Psoas muscle (tissue), 8 donors: ENCODE data around the gene TECPR1. TPM values are rescaled to one million over a fixed set of nuclear protein-coding genes. Genes with fewer than 3 reads are reported as not detected.

Experiments used
- ATAC-seq, 4 donors: fragments of 200-7000 bp; cut with Tn5 transposase; one replicate each; pipeline ENCODE4 v1.9.1; 2020; ENCODE audit warnings: moderate library complexity in 3 of 4, mild to moderate bottlenecking in 2 of 4
- DNase-seq, 2 donors: peaks; one replicate each; pipeline ENCODE4 v3.0.0-alpha.2; 2020
- H3K27ac ChIP-seq: fragments of 200-600 bp; one replicate; pipeline ENCODE4 v1.8.0; 2022
- H3K27me3 ChIP-seq, 3 donors: fragments of 200-600 bp in 1 of 3; one replicate each; pipeline versions ENCODE4 v1.6.1 to v1.8.0; 2013 to 2022; ENCODE audit warnings: low read length in 2 of 3, mild to moderate bottlenecking in 2 of 3, moderate library complexity in 1 of 3; ENCODE audit not compliant: insufficient read depth in 3 of 3
- H3K36me3 ChIP-seq, 2 donors: fragments of 200-600 bp in 1 of 2; one replicate each; pipeline versions ENCODE4 v1.6.1 to v1.8.0; 2013 to 2022; ENCODE audit warnings: low read depth in 1 of 2, mild to moderate bottlenecking in 1 of 2, moderate library complexity in 1 of 2; ENCODE audit not compliant: insufficient read depth in 1 of 2
- H3K4me1 ChIP-seq: fragments of 200-600 bp; one replicate; pipeline ENCODE4 v1.8.0; 2022
- H3K4me3 ChIP-seq: fragments of 200-600 bp; one replicate; pipeline ENCODE4 v1.8.0; 2022; ENCODE audit warnings: mild to moderate bottlenecking
- H3K9me3 ChIP-seq: fragments of 200-600 bp; one replicate; pipeline ENCODE4 v1.8.0; 2022
- WGBS, 3 donors: extraction: QIAGEN DNeasy Blood & Tissue Kit; methylation state at CpG; one replicate each; pipeline versions ENCODE4 v1.1.6 to v1.1.7; 2013; 5-methylcytosine and 5-hydroxymethylcytosine counted together
- intact Hi-C, 2 donors: fragments of 100-400 bp; cut with DNase I; formaldehyde crosslinking; loops; one replicate each; pipeline versions ENCODE4 v1.11.0 to v1.14.2; 2022
- polyA plus RNA-seq, 3 donors: library from polyadenylated mRNA; stranded (reverse); fragments of 200-250 nt; gene quantifications; one replicate each; pipeline ENCODE4 v1.2.3, GENCODE V29; 2013
- total RNA-seq, 4 donors: library from RNA; stranded (reverse); fragmentation: NEBNext Ultra II Directional in 2 of 4; extraction: Animal tissue kit (Norgen Biotek cat#: 25700) in 2 of 4; gene quantifications; one replicate each; pipeline versions ENCODE4 v1.2.1 to v1.2.4, GENCODE V29; 2021 to 2023
- TF ChIP-seq, protein P1 (sequence below): fragments of 200-600 bp; IDR thresholded peaks from one replicate; pipeline ENCODE4 v1.8.0; 2022; ENCODE audit warnings: antibody characterized with exemption
- donor health status: healthy with polysubstance abuse.
- donor health status: DM: no; HTN: no; CAD: no; lungs with moderate emphysema.
- donor health status: Bipolar disorder and iron deficiency.
- donor health status: healthy.
- donor health status: DM: yes; HTN: yes; CAD: no.
- donor health status: DM: no; HTN: no; CAD: no.
- donor health status: DM: no; HTN: no; CAD: no.
- donor health status: DM: yes; HTN: yes; CAD: no.

TECPR1 gene
- total and polyA plus RNA-seq, 7 donors, result 7.0 to 23.0 (median 14.5) TPM

DNA sequence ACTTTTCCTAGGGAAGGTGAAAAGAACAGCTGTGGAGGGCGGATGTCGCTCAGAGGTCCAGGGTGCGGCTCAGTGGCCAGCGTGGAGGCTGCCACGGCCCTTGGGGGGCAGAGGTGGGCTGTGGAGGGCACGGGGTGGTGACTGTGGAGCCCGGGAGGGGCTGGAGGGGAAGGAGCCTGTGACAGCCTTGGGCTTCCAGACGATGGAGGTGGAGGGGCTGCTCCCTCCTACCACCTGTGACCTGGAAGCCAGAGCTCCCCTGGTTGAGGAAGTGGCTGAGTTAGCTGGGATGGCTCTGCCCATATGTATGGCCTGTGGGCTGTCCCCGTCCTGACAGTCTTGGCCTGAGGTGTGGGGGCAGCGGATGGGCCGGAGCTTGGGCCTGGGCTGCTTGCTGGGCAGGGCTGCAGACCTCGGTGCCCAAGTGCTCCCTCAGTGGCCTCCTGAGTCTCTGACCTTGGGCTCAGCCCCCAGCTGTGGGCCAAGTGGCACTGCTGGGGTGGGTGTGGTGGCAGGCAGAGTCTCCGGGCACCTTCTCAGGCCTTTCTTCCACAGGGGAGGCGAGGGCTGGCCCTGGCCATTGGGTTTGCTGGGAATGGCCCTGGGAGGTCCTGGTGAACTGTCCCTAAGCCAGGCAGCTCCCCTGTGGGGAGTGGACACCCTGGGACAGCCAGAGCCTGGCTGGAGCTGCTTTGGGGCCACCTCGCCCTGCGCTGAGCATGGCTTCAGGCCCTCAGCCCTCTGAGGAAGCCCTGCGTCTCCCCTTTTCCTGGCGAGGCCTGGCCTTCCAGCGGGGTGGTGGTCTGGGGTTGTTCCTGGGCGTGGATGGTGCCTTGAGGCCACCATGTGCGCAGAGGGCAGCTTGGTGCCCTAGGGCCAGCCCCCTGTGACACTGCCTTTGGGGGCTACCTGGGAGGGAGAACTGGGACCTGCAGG lies 33.4 kb upstream of the TECPR1 start:
- peak in 1 of 2 donors; percentile 63 for DNase-seq
- H3K4me3 ChIP-seq, result peak overlapping the region; percentile 90

DNA sequence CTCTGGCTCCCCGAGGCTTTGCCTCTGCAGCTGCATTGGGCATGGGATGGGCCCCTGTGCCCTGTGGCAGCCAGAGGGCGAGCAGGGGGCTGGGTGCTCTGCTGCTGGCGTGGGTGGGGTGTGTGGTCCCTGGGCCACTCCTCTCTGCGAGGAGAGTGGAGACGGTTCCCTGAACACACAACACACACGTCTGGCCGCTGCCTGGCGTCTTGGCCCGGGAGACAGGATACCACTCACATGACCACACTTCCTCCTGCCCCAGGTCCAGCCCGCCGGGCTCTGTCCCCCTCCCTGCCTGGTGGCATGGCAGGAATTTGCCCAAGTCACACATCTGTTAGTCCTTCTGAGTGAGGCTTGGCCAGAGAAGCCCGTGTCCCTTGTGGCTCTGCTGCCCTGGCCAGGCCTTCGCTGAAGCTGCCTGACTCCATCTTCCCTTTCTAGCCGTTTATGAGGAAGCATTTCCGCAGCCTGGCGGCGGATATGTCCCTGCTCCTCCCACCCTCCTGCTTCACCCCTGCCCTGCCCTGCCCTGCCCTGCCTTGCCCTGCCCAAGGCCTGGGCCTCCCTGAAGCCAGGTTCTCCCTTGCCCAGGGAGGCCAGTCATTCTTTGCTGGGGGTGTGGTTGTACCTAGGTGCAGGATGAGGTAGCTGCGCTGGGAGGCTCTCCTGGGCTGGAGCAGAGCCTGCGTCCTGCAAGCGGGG lies 32.5 kb upstream of the TECPR1 start:
- TF ChIP-seq, protein P1, sequence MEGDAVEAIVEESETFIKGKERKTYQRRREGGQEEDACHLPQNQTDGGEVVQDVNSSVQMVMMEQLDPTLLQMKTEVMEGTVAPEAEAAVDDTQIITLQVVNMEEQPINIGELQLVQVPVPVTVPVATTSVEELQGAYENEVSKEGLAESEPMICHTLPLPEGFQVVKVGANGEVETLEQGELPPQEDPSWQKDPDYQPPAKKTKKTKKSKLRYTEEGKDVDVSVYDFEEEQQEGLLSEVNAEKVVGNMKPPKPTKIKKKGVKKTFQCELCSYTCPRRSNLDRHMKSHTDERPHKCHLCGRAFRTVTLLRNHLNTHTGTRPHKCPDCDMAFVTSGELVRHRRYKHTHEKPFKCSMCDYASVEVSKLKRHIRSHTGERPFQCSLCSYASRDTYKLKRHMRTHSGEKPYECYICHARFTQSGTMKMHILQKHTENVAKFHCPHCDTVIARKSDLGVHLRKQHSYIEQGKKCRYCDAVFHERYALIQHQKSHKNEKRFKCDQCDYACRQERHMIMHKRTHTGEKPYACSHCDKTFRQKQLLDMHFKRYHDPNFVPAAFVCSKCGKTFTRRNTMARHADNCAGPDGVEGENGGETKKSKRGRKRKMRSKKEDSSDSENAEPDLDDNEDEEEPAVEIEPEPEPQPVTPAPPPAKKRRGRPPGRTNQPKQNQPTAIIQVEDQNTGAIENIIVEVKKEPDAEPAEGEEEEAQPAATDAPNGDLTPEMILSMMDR, result no peak
- Histone ChIP-seq H3K27ac (peak overlapping the region; percentile 99), H3K4me1 (peaks cover 66% of the 10 kb centered on the region), H3K27me3 (no peaks in the 10 kb centered on the region), H3K9me3 (no peaks in the 10 kb centered on the region), H3K4me3 (peak overlapping the region; percentile 90), H3K36me3 (peaks cover 0 to 10% of the 10 kb centered on the region in 2 donors)
- WGBS, 3 donors, result 5 to 13% (median 8%) methylated on average over 16 to 20 of the region's 20 CpGs
- intact Hi-C loops, result loop anchor here (1.0 to 10.0 kb wide), 3 partner anchors 33 to 120 kb away; partner anchors contain the start of gene BAIAP2L1 (in 1 of the 2)
- DNase-seq (peak; percentile 89 to 95), ATAC-seq (peak; percentile 66 to 69 (median 69))

More for the DNA sequence above, 33.4 kb upstream of the TECPR1 start:
- peak overlapping the region; percentile 99 for H3K27ac ChIP-seq
- peaks cover 65% of the 10 kb centered on the region for H3K4me1 ChIP-seq
- 61 to 68% (median 62%) methylated on average over 20 to 21 of the region's 21 CpGs for WGBS, 3 donors
- TF ChIP-seq, protein P1, result no peak
- H3K9me3 ChIP-seq, result no peaks in the 10 kb centered on the region
- H3K27me3 ChIP-seq, result no peaks in the 10 kb centered on the region
- H3K36me3 ChIP-seq, result peaks cover 0 to 10% of the 10 kb centered on the region in 2 donors
- ATAC-seq, result no peak
- intact Hi-C loops, result loop anchor here in 1 of 2 donors (10.0 kb wide), 1 partner anchor 119 kb away; the partner anchor contains the start of gene BAIAP2L1

DNA sequence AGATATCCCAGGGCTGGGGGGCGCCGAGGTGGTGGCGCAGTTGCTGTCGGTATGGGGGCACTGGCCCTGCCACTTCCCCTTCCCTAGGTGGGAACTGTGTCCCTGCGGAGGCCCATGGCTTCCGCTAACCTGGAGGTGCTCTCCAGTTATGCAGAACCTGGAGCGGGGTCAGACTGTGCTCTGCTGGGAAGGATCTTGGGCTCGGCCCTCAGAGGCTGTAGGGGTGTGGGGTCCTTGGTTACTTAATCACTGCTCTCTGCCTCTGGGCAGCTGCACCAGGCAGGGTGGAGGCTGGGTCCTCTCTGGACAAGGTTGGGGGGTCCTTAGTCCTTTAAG lies 31.8 kb upstream of the TECPR1 start:
- H3K9me3 ChIP-seq, result no peaks in the 10 kb centered on the region
- peak overlapping the region; percentile 90 for H3K4me3 ChIP-seq
- peak overlapping the region; percentile 99 for H3K27ac ChIP-seq
- H3K36me3 ChIP-seq, result peaks cover 0 to 10% of the 10 kb centered on the region in 2 donors
- ATAC-seq, result no peak
- WGBS, 3 donors, result 63 to 71% (median 66%) methylated on average over 8 of the region's 8 CpGs
- H3K4me1 ChIP-seq, result peaks cover 61% of the 10 kb centered on the region
- DNase-seq, result no peak
- TF ChIP-seq, protein P1, result no peak
- no peaks in the 10 kb centered on the region for H3K27me3 ChIP-seq
- intact Hi-C loops, result loop anchor here (1.0 to 10.0 kb wide), 3 partner anchors 33 to 121 kb away; partner anchors contain the start of gene BAIAP2L1 (in 1 of the 2)

DNA sequence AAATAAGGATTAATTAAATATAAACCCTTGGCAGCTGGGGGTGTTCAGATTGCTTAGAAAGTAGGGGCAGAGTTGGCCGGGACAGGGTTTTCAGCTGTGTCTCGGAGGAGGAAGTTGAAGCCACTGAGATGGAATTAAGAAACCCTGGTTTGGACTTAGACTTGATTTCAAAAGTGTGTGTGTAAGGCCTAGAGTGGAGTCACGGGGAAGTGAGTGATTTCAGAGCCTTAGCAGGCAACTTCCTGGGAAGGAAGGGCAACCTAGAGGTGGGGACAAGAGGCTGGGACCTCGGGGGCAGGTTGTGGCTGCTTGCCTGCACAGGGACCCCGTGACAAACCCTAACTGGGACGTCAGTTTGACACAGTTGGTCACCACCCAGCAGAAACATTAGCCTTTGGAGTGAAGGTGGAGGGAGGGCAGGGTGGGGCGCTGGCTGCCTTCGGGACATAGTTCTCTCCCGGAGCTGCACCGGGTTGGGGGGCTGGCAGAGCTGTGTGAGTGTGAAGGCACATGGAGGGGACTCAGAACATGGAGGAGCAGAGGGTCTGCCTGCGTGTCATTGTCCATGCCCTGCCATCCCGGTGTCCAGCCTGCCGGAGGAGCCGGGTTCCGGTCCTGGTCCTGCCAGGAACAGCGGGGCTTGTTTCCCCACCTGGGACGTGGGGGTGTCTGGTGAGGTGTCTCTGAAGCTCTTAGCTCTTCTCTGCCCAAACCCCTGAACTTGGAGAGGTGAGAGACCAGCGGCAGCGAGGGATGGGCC lies 31.3 kb upstream of the TECPR1 start:
- peaks cover 56% of the 10 kb centered on the region for H3K4me1 ChIP-seq
- TF ChIP-seq, protein P1, result no peak
- intact Hi-C loops, result loop anchor here (5.0 to 10.0 kb wide), 2 partner anchors 106 to 121 kb away; partner anchors contain the start of gene BAIAP2L1 (in 1 of the 2)
- H3K9me3 ChIP-seq, result no peaks in the 10 kb centered on the region
- ATAC-seq (peak; percentile 8 to 40 (median 26)), DNase-seq (peak; percentile 63 to 87)
- no peaks in the 10 kb centered on the region for H3K27me3 ChIP-seq
- H3K27ac ChIP-seq, result peak overlapping the region; percentile 99
- peaks cover 0 to 5% of the 10 kb centered on the region in 2 donors for H3K36me3 ChIP-seq
- H3K4me3 ChIP-seq, result peak overlapping the region; percentile 90
- 40 to 41% (median 41%) methylated on average over 18 to 19 of the region's 19 CpGs for WGBS, 3 donors
